Measurements from ENCODE around the gene VSIG8. TPM values are rescaled to one million over a fixed set of nuclear protein-coding genes. Genes with fewer than 3 reads are reported as not detected.

VSIG8 gene
- total RNA-seq, 1 donor from 2014 or later, result not detected

- TF ChIP-seq, protein P1, sequence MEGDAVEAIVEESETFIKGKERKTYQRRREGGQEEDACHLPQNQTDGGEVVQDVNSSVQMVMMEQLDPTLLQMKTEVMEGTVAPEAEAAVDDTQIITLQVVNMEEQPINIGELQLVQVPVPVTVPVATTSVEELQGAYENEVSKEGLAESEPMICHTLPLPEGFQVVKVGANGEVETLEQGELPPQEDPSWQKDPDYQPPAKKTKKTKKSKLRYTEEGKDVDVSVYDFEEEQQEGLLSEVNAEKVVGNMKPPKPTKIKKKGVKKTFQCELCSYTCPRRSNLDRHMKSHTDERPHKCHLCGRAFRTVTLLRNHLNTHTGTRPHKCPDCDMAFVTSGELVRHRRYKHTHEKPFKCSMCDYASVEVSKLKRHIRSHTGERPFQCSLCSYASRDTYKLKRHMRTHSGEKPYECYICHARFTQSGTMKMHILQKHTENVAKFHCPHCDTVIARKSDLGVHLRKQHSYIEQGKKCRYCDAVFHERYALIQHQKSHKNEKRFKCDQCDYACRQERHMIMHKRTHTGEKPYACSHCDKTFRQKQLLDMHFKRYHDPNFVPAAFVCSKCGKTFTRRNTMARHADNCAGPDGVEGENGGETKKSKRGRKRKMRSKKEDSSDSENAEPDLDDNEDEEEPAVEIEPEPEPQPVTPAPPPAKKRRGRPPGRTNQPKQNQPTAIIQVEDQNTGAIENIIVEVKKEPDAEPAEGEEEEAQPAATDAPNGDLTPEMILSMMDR (IDR thresholded peaks at IDR 0.05), result no peak
Observed at GRCh38 chr1:159889821-159890252, 27.4 kb upstream of the VSIG8 start.

DNA sequence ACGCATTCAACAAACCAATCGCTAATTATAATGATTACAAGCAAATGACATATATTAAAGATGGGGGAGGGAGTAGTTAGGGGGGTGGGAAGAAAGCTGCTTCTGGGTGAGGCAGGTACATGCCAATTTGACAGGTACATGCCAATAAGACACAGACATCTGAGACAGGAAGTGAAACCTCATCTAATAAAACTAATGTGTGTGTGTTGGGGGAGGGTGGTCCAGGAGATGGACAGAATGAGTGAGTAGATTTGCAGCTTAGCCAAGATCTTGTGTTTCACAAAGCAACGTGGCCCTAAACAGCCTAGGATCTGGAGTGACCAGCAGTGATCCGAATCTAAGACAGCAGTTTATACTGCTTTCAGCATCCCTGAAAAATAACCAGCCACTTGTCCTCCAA lies 26.7 kb upstream of the VSIG8 start:
- intact Hi-C loops (cut with DNase I), result no loop called here

More at GRCh38 chr1:159889821-159890252, 27.4 kb upstream of the VSIG8 start:
- H3K27ac ChIP-seq, result peak overlapping the region; percentile 78
- DNase-seq (no peak), ATAC-seq (peak; percentile 84)
- H3K36me3 ChIP-seq, result no peaks in the 10 kb centered on the region
- peaks cover 14% of the 10 kb centered on the region for H3K4me1 ChIP-seq
- H3K27me3 ChIP-seq, result no peaks in the 10 kb centered on the region
- intact Hi-C loops (cut with DNase I), result loop anchor here (5.0 to 10.0 kb wide), 2 partner anchors 93 to 725 kb away; no protein-coding TSS in a partner anchor
- no peak overlapping the region for H3K4me3 ChIP-seq
- no peaks in the 10 kb centered on the region for H3K9me3 ChIP-seq

GRCh38 chr1:159884296-159884695 lies 21.8 kb upstream of the VSIG8 start:
- Histone ChIP-seq H3K27ac (no peak overlapping the region), H3K36me3 (no peaks in the 10 kb centered on the region), H3K9me3 (no peaks in the 10 kb centered on the region), H3K27me3 (no peaks in the 10 kb centered on the region), H3K4me3 (no peak overlapping the region), H3K4me1 (no peaks in the 10 kb centered on the region)
- intact Hi-C loops (cut with DNase I), result no loop called here
- no peak for ATAC-seq
- DNase-seq, result no peak
- TF ChIP-seq, protein P1 (IDR thresholded peaks at IDR 0.05), result no peak

More for the DNA sequence above, 26.7 kb upstream of the VSIG8 start:
- DNase-seq, result no peak
- H3K4me1 ChIP-seq, result peaks cover 14% of the 10 kb centered on the region
- TF ChIP-seq, protein P1 (IDR thresholded peaks at IDR 0.05), result no peak
- H3K36me3 ChIP-seq, result no peaks in the 10 kb centered on the region
- H3K4me3 ChIP-seq, result no peak overlapping the region
- no peak for ATAC-seq
- no peaks in the 10 kb centered on the region for H3K27me3 ChIP-seq
- H3K27ac ChIP-seq, result peak overlapping the region; percentile 78
- H3K9me3 ChIP-seq, result no peaks in the 10 kb centered on the region

DNA sequence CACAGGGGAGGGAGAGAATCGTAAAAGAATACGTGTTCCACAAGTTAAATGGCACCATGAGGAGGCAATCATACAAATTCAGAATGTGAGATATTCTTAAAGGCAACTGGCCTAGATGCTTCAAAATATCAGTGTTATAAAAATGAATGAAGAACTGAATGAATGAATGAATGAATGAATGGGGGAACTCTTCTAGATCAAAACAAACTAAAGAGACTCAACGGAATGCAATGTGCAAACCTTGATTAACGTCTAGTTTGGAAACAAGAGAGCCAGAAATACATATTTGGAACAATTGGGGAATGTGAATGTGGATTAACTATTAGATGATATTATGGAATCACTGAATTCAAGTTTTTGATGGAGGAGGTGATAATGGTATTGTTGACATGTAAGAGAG lies 20.7 kb upstream of the VSIG8 start:
- TF ChIP-seq, protein P1 (IDR thresholded peaks at IDR 0.05), result no peak
- no peaks in the 10 kb centered on the region for H3K27me3 ChIP-seq
- intact Hi-C loops (cut with DNase I), result no loop called here
- no peaks in the 10 kb centered on the region for H3K9me3 ChIP-seq
- no peaks in the 10 kb centered on the region for H3K4me1 ChIP-seq
- H3K27ac ChIP-seq, result no peak overlapping the region
- H3K36me3 ChIP-seq, result no peaks in the 10 kb centered on the region
- ATAC-seq, result no peak
- H3K4me3 ChIP-seq, result no peak overlapping the region
- DNase-seq, result no peak

GRCh38 chr1:159882527-159882862 lies 20.0 kb upstream of the VSIG8 start:
- Histone ChIP-seq H3K4me1 (no peaks in the 10 kb centered on the region), H3K4me3 (no peak overlapping the region), H3K27me3 (no peaks in the 10 kb centered on the region), H3K36me3 (no peaks in the 10 kb centered on the region), H3K27ac (no peak overlapping the region), H3K9me3 (no peaks in the 10 kb centered on the region)
- TF ChIP-seq, protein P1 (IDR thresholded peaks at IDR 0.05), result no peak
- intact Hi-C loops (cut with DNase I), result no loop called here
- no peak for DNase-seq
- ATAC-seq, result no peak
